ENCODE data around the gene FRAS1.
"Not testable (repeated sequence)": the region's sequence is repeated elsewhere in the genome, so short reads cannot be mapped to it uniquely, and the experiment has no call there.

FRAS1 gene

GRCh38 chr4:78323439-78323838 is 266.3 kb downstream of the FRAS1 start:
- no peak for DNase-seq (ENCODE audit: low spot score)
- no peak for TF ChIP-seq CTCF (IDR thresholded peaks at IDR 0.05; ENCODE audit: borderline replicate concordance, control extremely low read depth, extremely low read depth, insufficient read depth, missing control alignments)
- in situ Hi-C loops (cut with MboI; ENCODE audit: low sequenced_read_pairs, unreplicated experiment), result no loop called here

DNA sequence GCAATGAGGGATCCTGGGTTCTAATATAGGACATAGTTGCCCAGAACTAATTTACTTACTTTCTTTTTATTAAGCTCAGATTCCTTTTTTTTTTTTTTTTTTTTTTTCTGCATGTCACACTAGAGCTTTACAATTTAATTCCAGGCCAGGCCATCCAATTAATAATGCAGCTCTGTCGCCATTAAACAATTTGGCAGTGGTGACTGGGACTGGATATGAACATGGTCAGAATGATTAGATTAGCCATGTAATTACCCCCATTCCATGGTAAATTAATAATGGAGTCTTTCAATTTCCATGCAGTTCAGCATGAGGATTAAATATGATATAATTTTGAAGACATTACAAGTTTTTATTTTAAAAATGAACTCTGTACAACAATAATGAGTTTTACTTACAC is 267.5 kb downstream of the FRAS1 start:
- TF ChIP-seq CTCF (IDR thresholded peaks at IDR 0.05; ENCODE audit: borderline replicate concordance, control extremely low read depth, extremely low read depth, insufficient read depth, missing control alignments), result no peak
- in situ Hi-C loops (cut with MboI; ENCODE audit: low sequenced_read_pairs, unreplicated experiment), result no loop called here
- DNase-seq (ENCODE audit: low spot score), result no peak

DNA sequence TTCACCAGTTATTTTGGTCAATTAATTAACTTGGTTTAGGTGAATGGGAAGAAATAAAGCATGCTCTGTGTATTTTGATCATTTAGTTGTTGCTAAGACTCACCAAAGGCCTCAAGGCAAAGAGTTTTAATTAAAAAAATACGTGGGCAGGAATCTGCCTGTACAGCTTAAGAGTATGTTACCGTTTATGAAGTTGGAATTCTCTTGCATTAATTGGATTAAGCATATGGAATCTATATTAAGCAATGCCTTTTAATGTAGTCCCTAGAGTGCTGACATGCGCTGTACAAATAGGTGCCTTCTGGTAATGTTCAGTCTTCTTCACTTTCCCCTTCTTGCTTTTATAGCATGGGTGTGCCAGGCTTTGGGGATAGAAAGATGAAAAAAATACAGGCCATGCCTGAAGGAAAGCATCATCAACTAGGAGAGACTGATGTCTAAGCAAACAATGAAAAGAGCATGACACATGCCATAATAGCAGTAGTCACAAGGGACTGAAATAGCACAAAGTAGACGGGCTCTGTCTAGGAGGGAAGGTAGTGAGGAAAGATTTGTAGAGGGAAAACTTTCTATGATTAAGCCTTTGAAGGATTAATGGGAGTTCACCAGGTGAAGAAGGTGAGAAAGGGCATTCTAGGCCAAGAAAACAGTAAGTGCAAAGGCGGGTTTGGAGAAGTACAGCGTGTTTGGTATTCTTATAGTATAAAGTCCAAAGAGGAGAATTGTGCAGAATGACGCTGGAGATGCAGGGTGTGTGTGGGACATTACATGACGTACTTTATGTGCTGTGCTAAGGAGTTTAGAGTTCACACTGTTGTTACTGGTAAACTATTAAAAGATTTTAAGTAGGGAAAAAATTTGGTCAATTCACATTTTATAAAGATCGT is 268.4 kb downstream of the FRAS1 start:
- in situ Hi-C loops (cut with MboI; ENCODE audit: low sequenced_read_pairs, unreplicated experiment), result no loop called here
- DNase-seq (ENCODE audit: low spot score), result no peak
- no peak for TF ChIP-seq CTCF (IDR thresholded peaks at IDR 0.05; ENCODE audit: borderline replicate concordance, control extremely low read depth, extremely low read depth, insufficient read depth, missing control alignments)

- DNase-seq (ENCODE audit: low spot score); in situ Hi-C loops (cut with MboI; ENCODE audit: low sequenced_read_pairs, unreplicated experiment): not testable (repeated sequence)
Observed at GRCh38 chr4:78328591-78328990, 271.5 kb downstream of the FRAS1 start.

DNA sequence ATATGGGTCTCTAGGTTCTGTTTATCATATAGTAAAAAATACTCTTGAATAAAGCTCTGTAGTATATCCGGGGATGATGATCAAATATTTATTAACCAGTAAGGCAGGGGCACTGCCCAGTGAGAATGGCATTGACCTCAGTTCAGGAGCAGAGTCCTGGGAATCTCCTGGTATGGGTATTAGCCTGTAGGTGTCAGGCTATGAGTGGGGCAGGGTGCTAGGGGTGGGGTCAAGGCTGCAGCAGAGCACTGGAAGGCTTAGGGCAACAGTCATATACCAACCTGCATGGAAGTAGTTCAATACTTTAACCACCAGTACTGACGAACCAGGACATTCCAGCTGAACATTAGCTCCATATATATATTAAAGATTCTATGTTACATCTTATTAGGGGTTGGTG is 274.1 kb downstream of the FRAS1 start:
- in situ Hi-C loops (cut with MboI; ENCODE audit: low sequenced_read_pairs, unreplicated experiment), result no loop called here
- no peak for DNase-seq (ENCODE audit: low spot score)
- TF ChIP-seq CTCF (IDR thresholded peaks at IDR 0.05; ENCODE audit: borderline replicate concordance, control extremely low read depth, extremely low read depth, insufficient read depth, missing control alignments), result no peak

- no peak for TF ChIP-seq CTCF (IDR thresholded peaks at IDR 0.05; ENCODE audit: borderline replicate concordance, control extremely low read depth, extremely low read depth, insufficient read depth, missing control alignments)
- in situ Hi-C loops (cut with MboI; ENCODE audit: low sequenced_read_pairs, unreplicated experiment), result no loop called here
- DNase-seq (ENCODE audit: low spot score), result no peak
Observed at GRCh38 chr4:78331965-78332364, 274.8 kb downstream of the FRAS1 start.

GRCh38 chr4:78332976-78333375 is 275.9 kb downstream of the FRAS1 start:
- no peak for TF ChIP-seq CTCF (IDR thresholded peaks at IDR 0.05; ENCODE audit: borderline replicate concordance, control extremely low read depth, extremely low read depth, insufficient read depth, missing control alignments)
- DNase-seq (ENCODE audit: low spot score), result no peak
- in situ Hi-C loops (cut with MboI; ENCODE audit: low sequenced_read_pairs, unreplicated experiment), result no loop called here

All from GM13976 (cell line).